NCI-H2029 treated with DMSO at 0.1 percent for 48 hours (cell line): ENCODE measurements around the gene ARHGAP31.
"Not testable (repeated sequence)": the region's sequence is repeated elsewhere in the genome, so short reads cannot be mapped to it uniquely, and the experiment has no call there.

Source experiments
- DNase-seq: peaks from one replicate; lab custom pipeline; 2025; lab: John Stamatoyannopoulos, UW

Gene ARHGAP31

DNA sequence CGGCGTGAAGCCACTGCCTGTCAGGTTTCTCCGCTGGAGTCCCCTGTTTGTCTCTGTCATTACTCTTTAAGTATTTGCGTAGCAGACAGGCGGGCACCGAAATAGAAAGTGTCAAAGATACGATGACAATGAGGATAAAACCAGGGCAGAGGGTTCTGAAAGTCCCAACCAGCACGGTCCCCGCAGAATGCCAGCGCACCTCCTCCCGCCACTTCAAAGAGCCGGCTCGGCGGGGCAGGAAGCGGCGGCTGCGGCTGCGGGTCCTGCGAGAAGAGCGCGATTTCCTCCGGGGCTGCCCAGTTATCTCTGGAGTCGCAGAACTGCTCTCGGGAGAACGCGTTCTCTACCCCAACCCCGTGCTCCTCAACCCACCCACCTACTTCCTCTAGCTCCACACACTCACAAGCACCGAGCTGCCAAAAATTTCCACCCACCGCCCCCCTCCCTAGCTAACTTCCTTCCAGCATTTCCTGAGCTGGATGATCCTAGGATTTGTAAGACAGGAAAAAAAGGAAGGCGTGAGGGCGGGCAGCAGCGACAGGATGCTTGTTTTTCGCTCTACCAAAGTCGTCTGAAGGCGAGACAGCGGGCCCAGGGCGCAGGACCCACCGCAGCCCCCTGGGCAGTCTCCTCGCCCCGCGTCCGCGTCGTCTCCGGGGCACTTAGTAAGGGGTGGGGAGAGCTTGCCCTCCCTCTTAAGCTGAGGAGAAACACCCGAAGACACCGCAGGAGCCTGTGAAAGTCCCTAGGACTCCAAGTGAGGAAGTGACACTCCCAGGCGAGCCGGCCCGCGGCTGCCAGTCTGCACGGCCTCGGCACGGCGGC lies at the start of gene ARHGAP31:
Gene ARHGAP31, plus strand, starts transcription at position 513 of the 825 bp plus-strand sequence. CDS start 522 bp downstream, outside the sequence.
- DNase-seq = peak; percentile 20

GRCh38 chr3:119245778-119246177 lies 48.4 kb upstream of the ARHGAP31 start:
- peak; percentile 76 for DNase-seq

DNA sequence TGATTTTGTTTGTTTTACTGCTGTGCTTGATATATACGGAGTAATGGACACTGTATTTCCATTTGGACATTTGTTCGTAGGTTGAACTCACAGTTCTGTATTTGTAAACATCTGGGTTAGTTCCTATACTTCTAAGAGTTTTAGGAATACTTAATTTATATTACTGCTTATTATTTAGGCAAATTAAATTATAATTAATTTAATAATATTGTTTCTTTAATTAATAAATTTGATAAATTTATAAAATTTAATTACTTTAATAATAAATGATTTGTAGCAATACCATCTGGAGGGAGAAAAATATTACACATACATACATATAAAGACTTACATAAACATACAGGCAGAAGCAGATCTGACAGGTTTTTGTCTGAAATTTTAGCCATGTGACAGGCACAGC lies 39.0 kb upstream of the ARHGAP31 start:
- no peak for DNase-seq

DNA sequence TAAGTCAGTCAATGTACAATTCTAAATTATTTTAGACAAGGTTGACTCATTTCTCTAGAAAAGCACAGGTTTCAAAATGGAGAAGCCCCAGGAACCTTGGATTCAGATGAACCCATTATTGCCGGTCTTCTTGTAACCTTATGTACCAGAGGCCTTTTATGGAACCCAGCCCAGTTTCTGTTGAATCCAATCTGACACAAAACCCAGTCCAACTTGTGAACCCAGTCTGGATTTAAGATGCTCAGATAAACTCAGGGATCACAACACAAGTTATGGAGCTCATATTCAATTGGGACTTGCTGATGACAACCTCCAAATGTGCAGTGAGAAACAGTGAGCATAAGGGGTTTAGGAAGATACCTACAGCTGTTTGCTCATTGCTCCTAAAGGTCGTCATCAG lies 37.1 kb upstream of the ARHGAP31 start:
- no peak for DNase-seq

DNA sequence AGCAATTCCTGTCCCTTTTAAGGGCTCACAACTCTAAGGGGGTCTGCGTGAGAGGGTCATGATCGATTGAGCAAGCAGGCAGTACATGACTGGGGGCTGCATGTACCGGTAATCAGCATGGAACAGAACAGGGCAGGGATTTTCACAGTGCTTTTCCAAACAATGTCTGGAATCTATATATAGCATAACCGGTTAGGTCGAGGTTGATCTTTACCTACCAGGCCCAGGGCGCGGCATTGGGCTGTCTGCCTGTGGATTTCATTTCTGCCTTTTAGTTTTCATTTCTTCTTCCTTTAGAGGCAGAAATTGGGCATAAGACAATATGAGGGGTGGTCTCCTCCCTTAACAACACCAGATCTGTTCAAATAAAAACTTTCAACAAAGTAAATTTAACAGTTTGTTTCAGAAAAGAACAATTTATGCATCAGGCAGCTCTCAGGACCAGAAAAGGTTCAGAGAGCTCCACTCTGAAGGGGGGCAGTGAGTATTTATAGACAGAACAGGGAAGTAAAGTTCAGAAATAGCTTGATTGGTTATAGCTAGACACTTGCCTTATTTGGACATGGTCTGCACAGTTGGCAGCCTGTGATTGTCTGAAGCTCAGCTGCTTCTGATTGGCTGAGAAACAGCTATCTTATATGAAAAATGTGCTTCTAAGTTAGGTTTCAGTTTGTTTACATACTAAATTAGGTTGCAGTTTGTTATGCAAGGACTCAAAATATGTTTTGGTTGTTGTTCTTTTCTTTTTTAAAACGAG lies 36.4 kb upstream of the ARHGAP31 start:
- DNase-seq = no peak

DNA sequence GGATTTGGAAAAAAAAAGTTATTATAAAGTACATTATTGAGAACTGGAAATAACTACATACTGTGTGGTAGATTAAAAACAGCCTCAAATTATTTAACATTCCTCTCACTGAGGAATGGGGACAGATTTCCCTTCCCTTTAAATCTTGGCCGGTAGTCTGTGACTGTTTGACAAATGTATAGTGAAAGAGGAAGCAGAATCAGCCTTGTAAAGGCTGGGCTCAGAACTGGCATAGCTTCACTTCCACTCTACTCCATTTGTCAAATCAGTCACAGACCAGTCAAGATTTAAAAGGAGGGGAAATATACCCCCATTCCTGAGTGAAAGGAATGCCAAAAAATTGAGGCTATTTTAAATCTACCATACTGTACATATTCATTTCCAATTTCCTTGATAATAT lies 35.3 kb upstream of the ARHGAP31 start:
- no peak for DNase-seq

DNA sequence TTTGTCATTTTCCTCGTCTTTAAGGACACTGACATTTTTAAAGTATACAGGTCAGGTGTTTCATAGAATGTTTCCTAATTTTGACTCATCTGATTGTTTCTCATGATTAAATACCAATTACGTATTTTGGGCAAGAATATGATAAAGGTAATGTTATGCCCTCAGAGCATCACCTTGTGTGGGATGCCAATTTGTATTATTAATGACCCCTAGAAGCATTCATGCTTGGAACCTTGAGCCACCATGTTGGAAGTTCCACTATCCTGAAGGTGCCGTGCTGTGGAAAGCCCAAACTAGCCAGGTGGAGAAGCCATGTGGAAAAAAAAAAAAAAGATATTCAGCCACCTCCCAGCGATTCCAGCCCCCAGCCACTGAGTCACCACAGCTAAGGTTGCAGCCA lies 34.4 kb upstream of the ARHGAP31 start:
- DNase-seq = no peak

GRCh38 chr3:119261055-119261454 lies 33.1 kb upstream of the ARHGAP31 start:
- DNase-seq = no peak

DNA sequence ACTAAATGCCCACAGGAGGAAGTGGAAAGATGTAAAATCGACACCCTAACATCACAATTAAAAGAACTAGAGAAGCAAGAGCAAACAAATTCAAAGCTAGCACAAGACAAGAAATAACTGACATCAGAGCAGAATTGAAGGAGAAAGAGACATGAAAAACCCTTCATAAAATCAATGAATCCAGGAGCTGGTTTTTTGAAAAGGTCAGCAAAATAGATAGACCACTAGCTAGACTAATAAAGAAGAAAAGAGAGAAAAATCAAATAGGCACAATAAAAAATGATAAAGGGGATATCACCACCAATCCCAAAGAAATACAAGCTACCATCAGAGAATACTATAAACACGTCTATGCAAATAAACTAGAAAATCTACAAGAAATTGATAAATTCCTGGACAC lies 24.0 kb upstream of the ARHGAP31 start:
- not testable (repeated sequence) for DNase-seq

DNA sequence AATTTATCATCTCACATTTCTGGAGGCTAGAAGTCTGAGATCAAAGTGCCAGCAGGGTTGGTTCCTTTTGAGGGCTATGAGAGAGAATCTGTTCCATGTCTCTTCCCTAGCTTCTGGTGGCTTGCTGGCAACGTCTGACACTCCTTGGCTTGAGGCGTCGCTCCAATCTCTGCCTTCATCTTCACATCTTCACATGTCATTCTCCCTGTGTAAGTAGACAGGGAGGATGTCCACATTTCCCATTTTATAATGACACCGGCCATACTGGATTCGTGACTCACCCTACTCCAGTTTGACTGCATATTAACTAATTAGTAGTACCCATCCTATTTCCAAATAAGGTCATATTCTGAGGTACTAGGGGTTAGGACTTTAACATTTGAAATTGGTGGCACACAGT lies 17.5 kb upstream of the ARHGAP31 start:
- no peak for DNase-seq

DNA sequence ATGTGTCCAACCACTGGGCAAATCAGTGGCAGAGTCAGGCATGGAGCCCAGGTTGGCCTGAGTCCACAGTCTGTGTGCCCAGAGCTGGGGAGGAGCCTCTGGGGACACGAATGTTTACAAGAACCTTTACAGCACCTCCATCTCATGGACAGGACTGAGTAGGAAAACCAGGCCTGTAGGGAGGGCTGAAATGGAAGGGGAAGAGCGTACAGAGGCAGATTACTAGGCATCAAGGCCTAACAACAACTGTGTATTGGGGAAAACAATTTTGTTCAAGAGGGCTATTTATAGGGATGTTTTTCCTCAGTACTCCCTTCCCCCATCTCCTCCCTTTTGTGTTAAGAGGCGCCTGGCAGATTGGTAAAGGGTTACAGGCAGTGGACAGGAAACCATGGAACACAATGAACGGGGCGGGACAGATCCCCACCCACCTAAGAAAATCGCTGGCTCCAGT lies 15.1 kb upstream of the ARHGAP31 start:
- peak; percentile 51 for DNase-seq

DNA sequence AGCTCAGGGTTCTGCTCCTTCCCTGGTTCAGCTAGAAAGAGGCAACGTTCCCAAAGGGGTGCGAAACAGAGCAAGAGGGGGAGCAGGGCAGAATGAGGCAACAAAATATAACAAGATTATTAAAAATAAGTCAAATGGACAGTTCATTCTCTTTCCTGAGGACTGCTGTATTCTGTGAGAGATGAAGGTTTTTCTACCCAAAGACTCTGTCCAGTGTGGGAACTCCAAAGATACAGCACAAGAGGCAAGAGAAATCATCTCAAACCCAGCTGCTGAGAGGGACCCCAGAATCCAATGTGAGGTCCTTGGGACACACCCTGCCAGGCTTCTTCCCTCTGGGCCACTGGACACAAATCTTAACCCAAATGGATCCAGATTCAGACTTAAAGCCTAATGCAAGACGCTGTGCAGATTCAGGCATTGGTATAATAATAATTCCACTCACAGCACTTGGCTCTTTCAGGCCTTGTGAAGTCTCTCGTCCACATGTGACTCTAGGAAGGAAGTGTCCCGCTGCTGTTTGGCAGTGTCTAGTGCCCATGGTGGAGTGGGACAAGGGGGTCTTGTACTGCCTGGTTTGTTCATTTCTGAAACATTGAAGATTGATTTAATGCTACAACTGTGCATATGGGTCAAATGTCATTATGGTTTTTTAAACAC lies 14.5 kb upstream of the ARHGAP31 start:
- DNase-seq = no peak

GRCh38 chr3:119288669-119289403 lies 5.3 kb upstream of the ARHGAP31 start:
- no peak for DNase-seq

DNA sequence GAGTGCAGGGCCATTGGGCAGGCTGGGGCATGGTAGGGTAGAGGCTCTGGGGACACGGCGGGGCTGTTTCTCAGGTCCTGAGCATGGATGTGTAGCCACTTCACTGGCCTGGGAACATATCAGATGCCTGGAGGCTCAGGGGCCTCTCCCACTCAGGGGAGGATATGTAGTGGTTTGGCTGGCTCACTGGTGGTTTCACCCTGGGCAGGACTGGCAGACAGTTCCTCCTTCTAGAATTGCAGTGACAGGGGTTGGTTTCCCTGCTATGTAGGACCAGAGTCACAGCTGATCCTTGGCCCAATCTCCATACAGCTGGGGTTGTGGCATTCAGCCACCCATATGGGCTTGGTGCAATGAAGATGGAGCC lies 4.8 kb upstream of the ARHGAP31 start:
- no peak for DNase-seq

DNA sequence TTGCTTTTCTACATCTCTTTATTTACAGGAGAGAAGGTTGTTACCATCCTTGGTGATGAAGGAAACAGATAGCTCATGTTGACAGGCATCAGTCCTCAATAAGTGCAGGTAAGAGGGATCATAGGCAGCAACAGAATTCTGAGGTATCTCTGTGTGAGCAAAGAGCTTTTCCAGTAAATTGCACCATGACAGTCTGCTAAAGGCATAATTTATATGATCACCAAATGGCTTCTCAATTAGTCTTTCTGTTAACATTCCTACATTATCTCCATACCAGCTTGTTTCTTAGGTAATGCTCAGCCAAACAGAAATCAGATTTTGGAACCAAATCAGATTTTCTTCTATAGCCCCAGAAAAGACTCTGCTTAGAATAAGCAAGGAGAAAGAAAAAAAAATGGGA lies 3.6 kb upstream of the ARHGAP31 start:
- DNase-seq = no peak

GRCh38 chr3:119291062-119291700 lies 3.0 kb upstream of the ARHGAP31 start:
- DNase-seq = no peak

- DNase-seq = no peak
Observed at GRCh38 chr3:119292666-119293065, 1.5 kb upstream of the ARHGAP31 start.

DNA sequence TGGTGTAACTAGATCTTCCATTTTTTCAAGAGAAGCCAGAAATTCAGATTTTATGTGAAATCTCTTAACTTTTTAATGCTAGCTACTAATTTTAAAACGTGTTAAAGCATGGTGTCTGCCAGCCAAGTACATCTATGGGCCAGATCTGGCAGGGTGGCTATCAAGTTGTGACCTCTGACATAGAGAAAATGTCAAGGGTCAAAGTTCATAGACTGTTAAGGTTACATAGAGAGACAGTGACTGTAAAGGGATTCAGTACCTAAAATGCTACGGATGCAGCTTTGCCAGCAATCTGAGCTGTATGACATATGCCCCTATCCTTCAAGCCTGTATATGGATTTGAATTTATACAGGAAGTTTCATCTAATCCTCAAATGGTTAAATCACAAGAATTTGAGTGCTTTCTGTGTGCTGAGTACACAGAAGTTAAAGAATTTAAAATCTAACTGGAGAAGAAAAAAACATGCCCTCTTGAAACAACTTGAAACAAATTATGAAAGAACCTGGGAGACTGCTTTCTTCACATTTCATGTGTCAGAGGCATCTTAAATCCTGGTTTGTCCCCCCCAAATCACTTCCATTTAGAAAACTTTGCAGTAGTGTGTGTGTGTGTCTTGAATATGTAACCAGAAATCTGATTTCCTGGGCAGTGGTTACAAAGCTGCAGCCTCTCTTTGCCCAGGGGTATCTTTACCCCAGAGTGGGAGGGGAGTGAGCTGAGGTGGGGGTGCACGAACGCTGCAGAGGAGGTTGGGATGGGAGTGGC lies 895 bp upstream of the ARHGAP31 start:
- DNase-seq = no peak

DNA sequence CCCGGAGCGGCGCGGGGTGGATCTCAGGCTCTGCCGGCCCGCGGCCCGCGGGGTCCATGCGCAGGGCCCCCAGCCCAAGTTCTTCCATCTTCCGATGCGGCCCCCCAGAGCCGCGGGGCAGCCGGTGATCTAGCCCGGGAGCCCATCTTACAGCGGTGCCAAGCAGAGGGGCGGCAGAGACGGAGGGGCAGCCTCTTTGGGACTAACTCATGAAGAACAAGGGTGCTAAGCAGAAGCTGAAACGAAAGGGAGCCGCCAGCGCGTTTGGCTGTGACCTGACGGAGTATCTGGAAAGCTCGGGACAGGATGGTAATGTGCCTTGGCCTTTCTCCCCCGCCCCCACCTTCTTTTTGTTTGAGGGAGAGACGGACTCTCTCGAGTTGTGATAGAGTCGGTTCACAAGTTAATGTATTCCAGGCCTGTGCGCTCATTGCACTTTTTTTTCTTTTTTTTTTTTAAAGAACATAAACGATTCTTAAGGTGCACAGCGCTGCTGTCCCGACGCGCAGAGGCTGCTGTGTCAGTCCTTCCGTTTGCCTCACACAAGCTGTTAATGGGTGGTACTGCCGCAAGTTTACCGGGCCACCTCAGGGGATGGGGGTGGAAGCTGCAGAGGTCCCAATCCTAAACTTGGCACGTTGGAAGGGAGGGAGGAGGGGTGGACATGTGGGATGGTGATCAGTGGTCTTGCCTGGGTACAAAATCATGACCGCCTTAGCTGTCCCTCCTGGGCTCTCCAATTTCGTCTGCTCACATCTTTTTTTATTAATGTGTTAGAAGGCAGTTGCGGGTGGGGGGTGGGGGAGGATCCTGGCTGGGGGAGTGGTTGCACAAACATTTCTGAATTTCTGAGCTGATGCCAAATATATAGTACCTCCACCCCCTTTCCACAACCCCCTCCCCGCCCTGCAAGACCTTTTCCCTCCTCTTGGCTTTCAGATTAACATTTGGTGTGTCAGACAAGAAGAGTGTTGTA lies 801 bp downstream of the ARHGAP31 start:
- DNase-seq = no peak
